Subcutaneous adipose tissue (tissue), 4 donors: Measurements from ENCODE around the gene PTPRN2. TPM values are rescaled to one million over a fixed set of nuclear protein-coding genes. Genes with fewer than 3 reads are reported as not detected.

Experiments
- total RNA-seq, 4 donors: library from RNA; depleted of rRNA; stranded (reverse); fragments of >200 nt; gene quantifications; one replicate each; pipeline ENCODE4 v1.1.0, GENCODE V29; 2016
- TF ChIP-seq, protein P1 (sequence below): fragments of 450-650 bp; IDR thresholded peaks from one replicate; pipeline ENCODE4 v1.5.1; 2016; ENCODE audit warnings: low read depth, mild to moderate bottlenecking, control low read depth, antibody characterized with exemption, moderate library complexity

PTPRN2 gene
- total RNA-seq, 4 donors from 2014 or later, result 2.0 to 4.6 (median 3.7) TPM

- TF ChIP-seq, protein P1, sequence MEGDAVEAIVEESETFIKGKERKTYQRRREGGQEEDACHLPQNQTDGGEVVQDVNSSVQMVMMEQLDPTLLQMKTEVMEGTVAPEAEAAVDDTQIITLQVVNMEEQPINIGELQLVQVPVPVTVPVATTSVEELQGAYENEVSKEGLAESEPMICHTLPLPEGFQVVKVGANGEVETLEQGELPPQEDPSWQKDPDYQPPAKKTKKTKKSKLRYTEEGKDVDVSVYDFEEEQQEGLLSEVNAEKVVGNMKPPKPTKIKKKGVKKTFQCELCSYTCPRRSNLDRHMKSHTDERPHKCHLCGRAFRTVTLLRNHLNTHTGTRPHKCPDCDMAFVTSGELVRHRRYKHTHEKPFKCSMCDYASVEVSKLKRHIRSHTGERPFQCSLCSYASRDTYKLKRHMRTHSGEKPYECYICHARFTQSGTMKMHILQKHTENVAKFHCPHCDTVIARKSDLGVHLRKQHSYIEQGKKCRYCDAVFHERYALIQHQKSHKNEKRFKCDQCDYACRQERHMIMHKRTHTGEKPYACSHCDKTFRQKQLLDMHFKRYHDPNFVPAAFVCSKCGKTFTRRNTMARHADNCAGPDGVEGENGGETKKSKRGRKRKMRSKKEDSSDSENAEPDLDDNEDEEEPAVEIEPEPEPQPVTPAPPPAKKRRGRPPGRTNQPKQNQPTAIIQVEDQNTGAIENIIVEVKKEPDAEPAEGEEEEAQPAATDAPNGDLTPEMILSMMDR, result no peak
Observed at GRCh38 chr7:158574308-158575036, 13.2 kb downstream of the PTPRN2 start.

DNA sequence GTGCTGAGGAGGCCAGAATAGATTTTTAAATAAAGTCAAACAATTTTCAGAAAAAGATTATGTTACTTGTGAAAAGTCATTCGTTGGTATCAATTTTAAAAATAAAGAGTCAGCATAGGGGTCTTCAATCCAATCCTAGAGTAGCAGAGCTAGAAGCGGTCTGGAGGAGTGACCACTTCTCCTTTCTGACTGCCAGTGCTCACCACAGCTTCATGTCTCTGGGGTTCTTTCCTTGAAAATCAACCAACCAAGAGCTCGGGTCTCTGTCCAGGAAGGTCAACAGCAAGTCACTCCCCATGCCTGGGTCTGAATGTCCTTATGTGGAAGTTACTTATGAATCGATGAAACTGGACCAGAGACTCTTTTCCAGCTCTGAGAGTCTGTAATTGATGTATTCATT, 14.3 kb downstream of the PTPRN2 start:
- TF ChIP-seq, protein P1, result no peak

- TF ChIP-seq, protein P1, result no peak
Observed at GRCh38 chr7:158572000-158572828, 15.4 kb downstream of the PTPRN2 start.

GRCh38 chr7:158570449-158571170, 17.0 kb downstream of the PTPRN2 start:
- TF ChIP-seq, protein P1, result no peak

GRCh38 chr7:158569858-158570323, 17.7 kb downstream of the PTPRN2 start:
- TF ChIP-seq, protein P1, result no peak

- TF ChIP-seq, protein P1, result no peak
Observed at GRCh38 chr7:158568974-158569857, 18.4 kb downstream of the PTPRN2 start.
